Endodermal cell (in vitro differentiated cells): ENCODE data around the gene HACD3. TPM values are rescaled to one million over a fixed set of nuclear protein-coding genes. Genes with fewer than 3 reads are reported as not detected.

Experiments used
- DNase-seq: peaks from one replicate; pipeline ENCODE4 v3.0.0-alpha.2; 2017
- H3K27ac ChIP-seq: 2 replicates; pipeline ENCODE4 v1.5.1; 2013; ENCODE audit warnings: mild to moderate bottlenecking, low read depth, low read length, moderate library complexity
- H3K27me3 ChIP-seq: 2 replicates; pipeline ENCODE4 v1.6.1; 2013; ENCODE audit warnings: mild to moderate bottlenecking, low read length, moderate library complexity; ENCODE audit not compliant: insufficient read depth, control insufficient read depth, poor library complexity, severe bottlenecking
- H3K36me3 ChIP-seq: 2 replicates; pipeline ENCODE4 v1.7.0; 2013; ENCODE audit warnings: mild to moderate bottlenecking, low read length, moderate library complexity; ENCODE audit not compliant: control insufficient read depth, insufficient read depth
- H3K4me1 ChIP-seq: one replicate; pipeline ENCODE4 v1.7.0; 2013; ENCODE audit warnings: low read length; ENCODE audit not compliant: control insufficient read depth, insufficient read depth
- H3K4me3 ChIP-seq: 2 replicates; pipeline ENCODE4 v1.5.1; 2013; ENCODE audit warnings: mild to moderate bottlenecking, low read length, moderate library complexity
- H3K9ac ChIP-seq: 2 replicates; pipeline ENCODE4 v1.6.1; 2013; ENCODE audit warnings: mild to moderate bottlenecking, low read length, moderate library complexity; ENCODE audit not compliant: poor library complexity, severe bottlenecking; ENCODE audit errors: extremely low read depth
- H3K9me3 ChIP-seq: 2 replicates; pipeline ENCODE4 v1.6.1; 2013; ENCODE audit warnings: mild to moderate bottlenecking, low read length, moderate library complexity; ENCODE audit not compliant: control insufficient read depth
- H3K27ac Mint-ChIP-seq: 2 replicates; pipeline ENCODE4 v1.8.0; 2020; ENCODE audit warnings: mixed read lengths
- H3K27me3 Mint-ChIP-seq: 2 replicates; pipeline ENCODE4 v1.8.0; 2021; ENCODE audit warnings: mild to moderate bottlenecking, mixed read lengths; ENCODE audit not compliant: insufficient read depth
- H3K36me3 Mint-ChIP-seq: 2 replicates; pipeline ENCODE4 v1.8.0; 2020; ENCODE audit warnings: low read depth, mixed read lengths
- H3K4me1 Mint-ChIP-seq: 2 replicates; pipeline ENCODE4 v1.8.0; 2020; ENCODE audit warnings: mixed read lengths
- H3K4me3 Mint-ChIP-seq: 2 replicates; pipeline ENCODE4 v1.8.0; 2020; ENCODE audit warnings: mild to moderate bottlenecking, moderate library complexity, mixed read lengths
- H3K9me3 Mint-ChIP-seq: 2 replicates; pipeline ENCODE4 v1.8.0; 2020; ENCODE audit warnings: mild to moderate bottlenecking, mixed read lengths
- CTCF ChIP-seq: fragments of 200-600 bp; sonication (generic); conservative IDR thresholded peaks from 2 replicates; pipeline ENCODE4 v1.5.0; 2021; ENCODE audit warnings: antibody characterized with exemption, mild to moderate bottlenecking
- WGBS, 2 experiments: methylation state at CpG; one replicate each; pipeline versions ENCODE4 v1.1.5 to v1.1.7; 2013; ENCODE audit warnings: missing lambda C conversion rate in 2 of 2, mixed read lengths in 1 of 2; ENCODE audit not compliant: insufficient coverage in 1 of 2, insufficient read length in 1 of 2; 5-methylcytosine and 5-hydroxymethylcytosine counted together
- total RNA-seq, 2 donors: library from RNA; stranded (reverse); fragmentation: NEBNext Ultra II Directional in 1 of 2; extraction: Animal tissue kit (Norgen Biotek cat#: 25700) in 1 of 2; gene quantifications; 2 replicates in 1 of 2; 3 replicates in 1 of 2; pipeline ENCODE4 v1.2.1, GENCODE V29; 2021

Gene HACD3
- total RNA-seq, 2 donors from 2014 or later, result 129 to 201 TPM

DNA sequence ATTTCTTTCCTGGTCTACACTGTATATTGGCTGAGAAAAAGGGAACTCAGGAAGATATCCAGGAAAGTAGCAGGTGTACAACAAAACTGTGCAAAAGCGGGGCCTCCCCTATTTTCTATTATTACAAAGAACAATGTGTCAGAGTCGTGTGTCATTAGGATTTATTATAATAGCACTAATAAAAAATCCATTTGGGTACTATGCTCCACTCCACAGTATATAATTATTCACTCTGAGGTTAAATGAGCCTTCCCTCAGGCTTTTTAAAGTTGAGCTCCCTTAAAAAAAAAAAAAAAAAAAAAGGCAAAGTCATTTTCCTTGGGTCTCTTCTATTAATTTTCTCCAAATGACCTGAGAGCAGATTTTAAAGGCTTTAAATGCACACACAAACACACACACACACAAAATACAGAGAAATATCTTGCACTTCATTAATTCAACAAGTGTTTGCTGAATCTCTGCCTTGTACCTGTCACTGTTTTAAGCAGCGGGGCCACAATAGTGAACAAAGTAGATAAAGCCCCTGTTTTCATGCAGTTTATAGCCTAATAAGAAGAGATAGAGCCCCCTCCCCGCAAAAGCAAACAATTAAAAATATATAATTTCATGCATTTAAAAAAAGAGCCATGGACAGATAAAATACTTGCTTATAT lies 11.5 kb upstream of the HACD3 start:
- no peak overlapping the region for H3K27ac Mint-ChIP-seq
- H3K9ac ChIP-seq, result no peak overlapping the region
- WGBS, 2 experiments, result 100% methylated on average over 1 to 2 of the region's 4 CpGs
- H3K27me3 Mint-ChIP-seq, result peaks cover 6% of the 10 kb centered on the region
- peaks cover 11% of the 10 kb centered on the region for H3K36me3 Mint-ChIP-seq
- H3K27me3 ChIP-seq, result peaks cover 5% of the 10 kb centered on the region
- H3K4me1 Mint-ChIP-seq, result peaks cover 12% of the 10 kb centered on the region
- H3K4me3 ChIP-seq, result no peak overlapping the region
- H3K36me3 ChIP-seq, result peaks cover 17% of the 10 kb centered on the region
- H3K27ac ChIP-seq, result no peak overlapping the region
- TF ChIP-seq CTCF, result no peak
- peaks cover 3% of the 10 kb centered on the region for H3K9me3 Mint-ChIP-seq
- no peaks in the 10 kb centered on the region for H3K9me3 ChIP-seq
- H3K4me1 ChIP-seq, result no peaks in the 10 kb centered on the region
- DNase-seq, result no peak
- no peak overlapping the region for H3K4me3 Mint-ChIP-seq

DNA sequence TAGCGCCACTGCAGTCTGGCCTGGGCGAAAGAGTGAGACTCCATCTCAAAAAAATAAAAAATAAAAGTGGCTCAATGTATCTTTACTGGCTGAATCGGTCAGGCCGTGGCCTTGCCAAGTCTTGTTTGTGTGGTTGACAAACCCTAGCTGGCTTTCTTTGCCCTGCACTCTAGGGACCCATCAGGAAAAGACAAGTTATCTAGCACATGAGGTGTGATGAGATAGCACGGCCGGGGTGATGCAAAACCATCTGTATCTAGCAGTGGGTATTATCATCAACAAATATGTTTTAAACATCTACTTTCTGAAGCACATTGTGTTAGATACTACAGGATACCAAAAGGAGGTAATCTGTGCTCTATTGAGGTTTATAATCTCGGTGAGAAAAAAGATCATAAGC lies 8.9 kb upstream of the HACD3 start:
- H3K27ac ChIP-seq, result no peak overlapping the region
- peak overlapping the region; percentile 9 for H3K27ac Mint-ChIP-seq

DNA sequence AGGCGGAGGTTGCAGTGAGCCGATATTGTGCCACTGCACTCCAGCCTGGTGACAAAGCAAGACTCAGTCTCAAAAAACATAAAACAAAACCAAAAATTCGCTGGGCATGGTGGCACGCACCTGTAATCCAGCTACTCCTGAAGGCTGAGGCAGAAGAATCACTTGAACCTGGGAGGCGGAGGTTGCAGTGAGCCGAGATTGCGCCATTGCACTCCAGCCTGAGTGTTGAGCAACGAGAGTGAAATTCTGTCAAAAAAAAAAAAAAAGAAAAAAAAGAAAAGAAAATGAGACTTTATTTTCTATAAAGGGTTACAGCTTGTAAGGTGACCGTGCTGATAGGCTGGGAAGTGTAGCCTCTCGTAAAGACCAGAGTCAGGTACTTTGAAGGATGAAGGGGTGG lies 6.0 kb upstream of the HACD3 start:
- no peak for TF ChIP-seq CTCF
- DNase-seq, result no peak
- Mint-ChIP-seq H3K4me1 (peaks cover 10% of the 10 kb centered on the region), H3K27ac (no peak overlapping the region), H3K36me3 (no peaks in the 10 kb centered on the region), H3K27me3 (peaks cover 6% of the 10 kb centered on the region), H3K9me3 (peaks cover 3% of the 10 kb centered on the region), H3K4me3 (no peak overlapping the region)
- H3K36me3 ChIP-seq, result no peaks in the 10 kb centered on the region
- no peak overlapping the region for H3K9ac ChIP-seq
- no peaks in the 10 kb centered on the region for H3K9me3 ChIP-seq
- WGBS, 2 experiments, result 81 to 82% methylated on average over 7 to 10 of the region's 10 CpGs
- no peaks in the 10 kb centered on the region for H3K4me1 ChIP-seq
- H3K27me3 ChIP-seq, result peaks cover 9% of the 10 kb centered on the region
- H3K27ac ChIP-seq, result no peak overlapping the region
- no peak overlapping the region for H3K4me3 ChIP-seq

More for the DNA sequence above, 8.9 kb upstream of the HACD3 start:
- H3K9ac ChIP-seq, result no peak overlapping the region
- no peaks in the 10 kb centered on the region for H3K4me1 ChIP-seq
- DNase-seq, result peak; percentile 65
- Mint-ChIP-seq H3K4me3 (no peak overlapping the region), H3K27me3 (peaks cover 6% of the 10 kb centered on the region), H3K9me3 (peaks cover 3% of the 10 kb centered on the region), H3K36me3 (no peaks in the 10 kb centered on the region), H3K4me1 (peaks cover 8% of the 10 kb centered on the region)
- peaks cover 9% of the 10 kb centered on the region for H3K27me3 ChIP-seq
- H3K9me3 ChIP-seq, result no peaks in the 10 kb centered on the region
- TF ChIP-seq CTCF, result no peak
- 71 to 84% methylated on average over 6 of the region's 7 CpGs for WGBS, 2 experiments
- no peaks in the 10 kb centered on the region for H3K36me3 ChIP-seq
- no peak overlapping the region for H3K4me3 ChIP-seq
